HL-60 (cell line): ENCODE results near the gene ANKRD62.

Source experiments
- CTCF ChIP-seq: IDR thresholded peaks from one replicate; pipeline ENCODE4 v1.5.1; 2011; ENCODE audit warnings: low read length, control low read depth, inconsistent platforms; ENCODE audit not compliant: insufficient read depth
- GABPA ChIP-seq: IDR thresholded peaks from 2 replicates; pipeline ENCODE4 v1.6.1; 2012; ENCODE audit warnings: low read depth
- POLR2AphosphoS5 ChIP-seq: IDR thresholded peaks from 2 replicates; pipeline ENCODE4 v1.6.1; 2012; ENCODE audit warnings: low read depth
- TF ChIP-seq, protein P1 (sequence below): IDR thresholded peaks from 2 replicates; pipeline ENCODE4 v1.6.1; 2012; ENCODE audit warnings: low read depth; ENCODE audit not compliant: insufficient replicate concordance

GRCh38 chr18:12109836-12110235 is 16.2 kb downstream of the ANKRD62 start:
- TF ChIP-seq CTCF, result no peak
- TF ChIP-seq POLR2AphosphoS5, result no peak
- TF ChIP-seq, protein P1, sequence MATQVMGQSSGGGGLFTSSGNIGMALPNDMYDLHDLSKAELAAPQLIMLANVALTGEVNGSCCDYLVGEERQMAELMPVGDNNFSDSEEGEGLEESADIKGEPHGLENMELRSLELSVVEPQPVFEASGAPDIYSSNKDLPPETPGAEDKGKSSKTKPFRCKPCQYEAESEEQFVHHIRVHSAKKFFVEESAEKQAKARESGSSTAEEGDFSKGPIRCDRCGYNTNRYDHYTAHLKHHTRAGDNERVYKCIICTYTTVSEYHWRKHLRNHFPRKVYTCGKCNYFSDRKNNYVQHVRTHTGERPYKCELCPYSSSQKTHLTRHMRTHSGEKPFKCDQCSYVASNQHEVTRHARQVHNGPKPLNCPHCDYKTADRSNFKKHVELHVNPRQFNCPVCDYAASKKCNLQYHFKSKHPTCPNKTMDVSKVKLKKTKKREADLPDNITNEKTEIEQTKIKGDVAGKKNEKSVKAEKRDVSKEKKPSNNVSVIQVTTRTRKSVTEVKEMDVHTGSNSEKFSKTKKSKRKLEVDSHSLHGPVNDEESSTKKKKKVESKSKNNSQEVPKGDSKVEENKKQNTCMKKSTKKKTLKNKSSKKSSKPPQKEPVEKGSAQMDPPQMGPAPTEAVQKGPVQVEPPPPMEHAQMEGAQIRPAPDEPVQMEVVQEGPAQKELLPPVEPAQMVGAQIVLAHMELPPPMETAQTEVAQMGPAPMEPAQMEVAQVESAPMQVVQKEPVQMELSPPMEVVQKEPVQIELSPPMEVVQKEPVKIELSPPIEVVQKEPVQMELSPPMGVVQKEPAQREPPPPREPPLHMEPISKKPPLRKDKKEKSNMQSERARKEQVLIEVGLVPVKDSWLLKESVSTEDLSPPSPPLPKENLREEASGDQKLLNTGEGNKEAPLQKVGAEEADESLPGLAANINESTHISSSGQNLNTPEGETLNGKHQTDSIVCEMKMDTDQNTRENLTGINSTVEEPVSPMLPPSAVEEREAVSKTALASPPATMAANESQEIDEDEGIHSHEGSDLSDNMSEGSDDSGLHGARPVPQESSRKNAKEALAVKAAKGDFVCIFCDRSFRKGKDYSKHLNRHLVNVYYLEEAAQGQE, result no peak
- TF ChIP-seq GABPA, result no peak
